Sigmoid colon (tissue), 7 donors: ENCODE results near the gene PRR15L. TPM values are rescaled to one million over a fixed set of nuclear protein-coding genes. Genes with fewer than 3 reads are reported as not detected.

Experiments
- DNase-seq: peaks from one replicate; pipeline ENCODE4 v3.0.0-alpha.2; 2019
- H3K27ac ChIP-seq, 4 donors: fragments of 200-600 bp; sonication (generic); one replicate each; pipeline ENCODE4 v1.5.1; 2016 to 2019; ENCODE audit warnings: mild to moderate bottlenecking in 1 of 4
- H3K27me3 ChIP-seq, 3 donors: fragments of 200-600 bp; sonication (generic); one replicate each; pipeline ENCODE4 v1.5.1; 2019; ENCODE audit warnings: mild to moderate bottlenecking in 1 of 3
- H3K36me3 ChIP-seq, 4 donors: fragments of 200-600 bp; sonication (generic); one replicate each; pipeline ENCODE4 v1.5.1; 2016 to 2019
- H3K4me1 ChIP-seq, 4 donors: fragments of 200-600 bp; sonication (generic); one replicate each; pipeline ENCODE4 v1.5.1; 2017 to 2019
- H3K4me3 ChIP-seq, 4 donors: fragments of 200-600 bp; sonication (generic); one replicate each; pipeline ENCODE4 v1.5.1; 2017 to 2019; ENCODE audit warnings: mild to moderate bottlenecking in 2 of 4, moderate library complexity in 1 of 4
- H3K9me3 ChIP-seq, 4 donors: fragments of 200-600 bp in 3 of 4; sonication (generic) in 3 of 4; one replicate each; pipeline versions ENCODE4 v1.5.1 to v1.6.1; 2013 to 2019
- CTCF ChIP-seq, 4 experiments: fragments of 450-650 bp in 3 of 4; fragments of 200-600 bp in 1 of 4; IDR thresholded peaks; one replicate each; pipeline ENCODE4 v1.5.1; 2016 to 2019; ENCODE audit warnings: antibody characterized with exemption in 4 of 4, mild to moderate bottlenecking in 3 of 4, moderate library complexity in 2 of 4
- EP300 ChIP-seq, 4 donors: sonication (generic); formaldehyde crosslinking; IDR thresholded peaks; one replicate each; pipeline ENCODE4 v1.6.1; 2017; ENCODE audit warnings: antibody characterized with exemption in 4 of 4
- POLR2A ChIP-seq, 2 donors: fragments of 450-650 bp; IDR thresholded peaks; one replicate each; pipeline ENCODE4 v1.6.1; 2016; ENCODE audit warnings: antibody characterized with exemption in 2 of 2, mild to moderate bottlenecking in 2 of 2, moderate library complexity in 2 of 2
- POLR2AphosphoS5 ChIP-seq, 4 donors: sonication (generic); formaldehyde crosslinking; IDR thresholded peaks; one replicate each; pipeline ENCODE4 v1.6.1; 2017; ENCODE audit warnings: antibody characterized with exemption in 4 of 4
- WGBS, 2 donors: extraction: QIAGEN DNeasy Blood & Tissue Kit; methylation state at CpG; one replicate each; pipeline ENCODE4 v1.1.7; 2013; 5-methylcytosine and 5-hydroxymethylcytosine counted together
- intact Hi-C: fragments of 100-400 bp; cut with DNase I; formaldehyde crosslinking; loops from one replicate; pipeline ENCODE4 v1.15.1; 2023
- polyA plus RNA-seq, 3 donors: library from polyadenylated mRNA; stranded (reverse); fragments of 200-250 nt; gene quantifications; one replicate each; pipeline ENCODE4 v1.2.3, GENCODE V29; 2013
- total RNA-seq, 4 donors: library from RNA; depleted of rRNA; stranded (reverse); fragments of >200 nt; gene quantifications; one replicate each; pipeline ENCODE4 v1.1.0, GENCODE V29; 2016
- donor health status: healthy with polysubstance abuse.
- donor health status: Bipolar disorder and iron deficiency.
- donor health status: healthy.

The PRR15L gene
- total and polyA plus RNA-seq, 7 donors: 0.36 to 334 (median 251) TPM; not detected in 3

GRCh38 chr17:47929218-47930000, 28.3 kb downstream of the PRR15L start:
- Histone ChIP-seq H3K4me1 (no peaks in the 10 kb centered on the region), H3K27me3 (no peaks in the 10 kb centered on the region), H3K36me3 (peaks cover 11 to 57% (median 22%) of the 10 kb centered on the region in 4 donors), H3K27ac (peak overlapping the region in 2 of 4 donors; percentile 36 to 50), H3K4me3 (no peak overlapping the region), H3K9me3 (no peaks in the 10 kb centered on the region)
- WGBS, 2 donors: 65 to 76% methylated on average over 10 of the region's 10 CpGs
- peak; percentile 74 for DNase-seq
- TF ChIP-seq CTCF (IDR thresholded peaks at IDR 0.05) (no peak), POLR2A (IDR thresholded peaks at IDR 0.05) (no peak), POLR2AphosphoS5 (IDR thresholded peaks at IDR 0.05) (peak in 2 of 4 donors; percentile 38 to 40), EP300 (IDR thresholded peaks at IDR 0.05) (no peak)
- intact Hi-C loops: no loop called here

- H3K27me3 ChIP-seq: no peaks in the 10 kb centered on the region
- H3K4me3 ChIP-seq: no peak overlapping the region
- TF ChIP-seq EP300 (IDR thresholded peaks at IDR 0.05) (no peak), POLR2A (IDR thresholded peaks at IDR 0.05) (no peak), CTCF (IDR thresholded peaks at IDR 0.05) (no peak), POLR2AphosphoS5 (IDR thresholded peaks at IDR 0.05) (no peak)
- intact Hi-C loops: no loop called here
- H3K36me3 ChIP-seq: peaks cover 11 to 67% (median 26%) of the 10 kb centered on the region in 4 donors
- no peaks in the 10 kb centered on the region for H3K9me3 ChIP-seq
- 52 to 78% methylated on average over 2 of the region's 2 CpGs for WGBS, 2 donors
- no peak for DNase-seq
- H3K4me1 ChIP-seq: no peaks in the 10 kb centered on the region
- H3K27ac ChIP-seq: no peak overlapping the region
Observed at GRCh38 chr17:47928415-47928814, 29.3 kb downstream of the PRR15L start.

GRCh38 chr17:47927821-47928400, 29.8 kb downstream of the PRR15L start:
- Histone ChIP-seq H3K27ac (no peak overlapping the region), H3K9me3 (no peaks in the 10 kb centered on the region), H3K27me3 (no peaks in the 10 kb centered on the region), H3K36me3 (peaks cover 11 to 67% (median 31%) of the 10 kb centered on the region in 4 donors), H3K4me1 (no peaks in the 10 kb centered on the region), H3K4me3 (no peak overlapping the region)
- no peak for DNase-seq
- no peak for TF ChIP-seq POLR2AphosphoS5 (IDR thresholded peaks at IDR 0.05)
- no peak for TF ChIP-seq EP300 (IDR thresholded peaks at IDR 0.05)
- TF ChIP-seq POLR2A (IDR thresholded peaks at IDR 0.05): no peak
- TF ChIP-seq CTCF (IDR thresholded peaks at IDR 0.05): no peak
- intact Hi-C loops: no loop called here
- WGBS, 2 donors: 94% methylated on average over 20 of the region's 20 CpGs

- H3K4me3 ChIP-seq: no peak overlapping the region
- DNase-seq: no peak
- no peaks in the 10 kb centered on the region for H3K4me1 ChIP-seq
- H3K27me3 ChIP-seq: no peaks in the 10 kb centered on the region
- TF ChIP-seq CTCF (IDR thresholded peaks at IDR 0.05) (no peak), POLR2A (IDR thresholded peaks at IDR 0.05) (no peak), EP300 (IDR thresholded peaks at IDR 0.05) (no peak), POLR2AphosphoS5 (IDR thresholded peaks at IDR 0.05) (no peak)
- no peaks in the 10 kb centered on the region for H3K9me3 ChIP-seq
- peaks cover 11 to 69% (median 33%) of the 10 kb centered on the region in 4 donors for H3K36me3 ChIP-seq
- 92 to 96% methylated on average over 3 of the region's 3 CpGs for WGBS, 2 donors
- no peak overlapping the region for H3K27ac ChIP-seq
- intact Hi-C loops: no loop called here
Observed at GRCh38 chr17:47925678-47925988, 32.0 kb downstream of the PRR15L start.
